ENCODE results near the gene CYP46A1. TPM values are rescaled to one million over a fixed set of nuclear protein-coding genes. Genes with fewer than 3 reads are reported as not detected.

The CYP46A1 gene
- total RNA-seq: under 0.01 and 0.74 TPM in 2 replicates

GRCh38 chr14:99683619-99684409, at the start of gene CYP46A1:
Gene CYP46A1 (plus strand): TSS chr14:99684298. CDS start chr14:99684418, 120 bp downstream.

GRCh38 chr14:99644723-99645544, 39.2 kb upstream of the CYP46A1 start, which contains the start of gene HHIPL1:
Gene HHIPL1 (plus strand): TSS chr14:99645129. CDS start chr14:99645208, 79 bp downstream.

Other genes with a start within 250 kb of the CYP46A1 start
- gene SETD3, start 203.4 kb upstream of the CYP46A1 start, total RNA-seq: 29.2 and 41.8 TPM in 2 replicates
- 34.2 and 34.3 TPM in 2 replicates for gene CCNK, start 202.9 kb upstream of the CYP46A1 start, total RNA-seq
- gene CCDC85C, start 80.1 kb upstream of the CYP46A1 start, total RNA-seq: 1.7 and 3.4 TPM in 2 replicates
- 4.4 and 7.9 TPM in 2 replicates for gene HHIPL1, start 39.2 kb upstream of the CYP46A1 start, total RNA-seq
- 62.0 and 77.8 TPM in 2 replicates for gene EML1, start 109.1 kb downstream of the CYP46A1 start, total RNA-seq

All from smooth muscle cell of bladder (primary cell).